Activated naive CD4-positive, alpha-beta T cell treated with anti-CD3 and anti-CD28 coated beads for 36 hours (primary cell): ENCODE results near the gene SLIT1. TPM values are rescaled to one million over a fixed set of nuclear protein-coding genes. Genes with fewer than 3 reads are reported as not detected.

ENCODE experiments used
- CTCF ChIA-PET: fragments of 350-600 bp; sonication (Branson Sonifier 250); formaldehyde crosslinking; loops from one replicate; lab custom pipeline; 2021; ENCODE audit warnings: antibody characterized with exemption; lab: Charles Lee
- DNase-seq: peaks from one replicate; pipeline ENCODE4 v3.0.0-alpha.2; 2020
- H3K27ac Mint-ChIP-seq: one replicate; pipeline ENCODE4 v1.8.0; 2021; ENCODE audit warnings: mild to moderate bottlenecking, mixed read lengths
- H3K27me3 Mint-ChIP-seq: one replicate; pipeline ENCODE4 v1.8.0; 2021; ENCODE audit warnings: low read depth, mixed read lengths
- H3K36me3 Mint-ChIP-seq: one replicate; pipeline ENCODE4 v1.8.0; 2021; ENCODE audit warnings: low read depth, mixed read lengths
- H3K4me1 Mint-ChIP-seq: one replicate; pipeline ENCODE4 v1.8.0; 2021; ENCODE audit warnings: low read depth, mixed read lengths
- H3K4me3 Mint-ChIP-seq: one replicate; pipeline ENCODE4 v1.8.0; 2021; ENCODE audit warnings: mild to moderate bottlenecking, moderate library complexity, mixed read lengths
- H3K9me3 Mint-ChIP-seq: one replicate; pipeline ENCODE4 v1.8.0; 2021; ENCODE audit warnings: mixed read lengths
- intact Hi-C: fragments of 100-400 bp; cut with micrococcal nuclease; formaldehyde crosslinking; loops from one replicate; pipeline ENCODE4 v1.15.1; 2023
- total RNA-seq, 2 experiments: library from RNA; stranded (reverse); gene quantifications; one replicate each; pipeline ENCODE4 v1.2.3, GENCODE V29; 2021

Gene SLIT1
- under 1 TPM; 0.44 to 0.60 TPM for total RNA-seq

DNA sequence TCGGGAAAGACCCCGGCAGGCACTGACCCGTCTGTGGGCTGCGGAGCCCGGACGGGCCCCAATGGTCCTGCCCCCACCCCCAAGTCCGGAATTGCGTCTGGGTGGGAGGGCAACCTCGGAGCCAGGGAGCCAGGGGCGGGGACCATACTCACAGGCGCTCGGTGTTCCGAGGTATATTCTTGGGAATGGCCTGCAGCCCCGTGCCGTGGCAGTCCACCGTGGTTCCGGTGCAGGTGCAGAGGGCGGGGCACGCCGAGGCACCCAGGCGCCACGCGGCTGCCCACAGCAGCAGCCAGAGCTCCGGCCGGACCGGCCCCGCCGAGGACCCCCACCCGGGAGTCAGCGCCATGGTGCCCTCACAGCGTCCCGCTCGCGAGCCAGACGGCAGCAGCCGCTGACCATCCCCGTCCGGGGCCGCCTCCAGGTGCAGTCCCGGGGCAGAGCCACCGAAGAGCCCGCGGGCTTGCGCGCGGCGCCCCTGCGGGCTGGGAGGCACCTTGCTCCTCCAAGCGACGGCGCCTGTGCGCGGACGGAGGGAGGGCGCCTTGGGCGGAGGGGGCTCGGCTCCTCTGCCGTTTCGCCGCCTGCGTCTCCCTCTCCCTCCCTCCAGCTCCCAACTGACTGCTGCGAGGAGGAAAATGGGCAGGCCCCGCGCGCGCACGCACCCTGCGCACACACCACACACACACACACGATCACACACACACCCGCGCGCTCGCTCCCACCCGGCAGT lies at the start of gene SLIT1:
TSS of gene SLIT1 (minus strand) at position 634 of the 733 bp plus-strand sequence. CDS start at position 349, 285 bp downstream.
- no peak for DNase-seq
- intact Hi-C loops: no loop called here
- CTCF ChIA-PET: no interaction called here

DNA sequence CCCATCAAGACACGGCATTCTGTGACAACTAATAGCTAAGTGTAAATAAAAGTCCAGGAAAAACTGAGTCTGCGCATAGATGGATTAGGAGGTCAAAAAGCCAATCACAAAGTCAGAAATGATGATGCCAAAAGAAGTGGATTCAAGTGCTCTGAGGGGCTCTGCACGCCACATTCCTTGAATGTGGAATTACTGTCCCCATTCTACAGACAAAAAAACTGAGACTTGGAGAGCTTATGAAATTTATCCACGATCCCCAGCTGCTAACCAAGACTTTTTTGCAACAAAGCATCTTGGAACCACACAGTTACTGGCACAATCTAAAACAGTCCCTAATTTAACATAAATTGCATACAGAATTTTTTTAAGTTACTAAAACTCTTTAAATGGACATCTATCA lies 49.6 kb upstream of the SLIT1 start:
- peaks cover 20% of the 10 kb centered on the region for H3K36me3 Mint-ChIP-seq
- H3K27me3 Mint-ChIP-seq: no peaks in the 10 kb centered on the region
- CTCF ChIA-PET: interaction anchor here (0.6 to 5.8 kb wide), 13 partner anchors 10 to 198 kb away, joined by 3 to 54 read pairs (median 6); no protein-coding TSS in a partner anchor
- no peaks in the 10 kb centered on the region for H3K9me3 Mint-ChIP-seq
- no peak overlapping the region for H3K4me3 Mint-ChIP-seq
- intact Hi-C loops: no loop called here
- H3K4me1 Mint-ChIP-seq: peaks cover 10% of the 10 kb centered on the region
- H3K27ac Mint-ChIP-seq: no peak overlapping the region
- DNase-seq: no peak

More for the DNA sequence above, at the start of gene SLIT1:
- no peaks in the 10 kb centered on the region for H3K36me3 Mint-ChIP-seq
- H3K4me1 Mint-ChIP-seq: peaks cover 7% of the 10 kb centered on the region
- H3K4me3 Mint-ChIP-seq: peak within 1 kb of the TSS; percentile 17
- peaks cover 58% of the 10 kb centered on the region for H3K27me3 Mint-ChIP-seq
- H3K9me3 Mint-ChIP-seq: no peaks in the 10 kb centered on the region
- no peak within 1 kb of the TSS for H3K27ac Mint-ChIP-seq

DNA sequence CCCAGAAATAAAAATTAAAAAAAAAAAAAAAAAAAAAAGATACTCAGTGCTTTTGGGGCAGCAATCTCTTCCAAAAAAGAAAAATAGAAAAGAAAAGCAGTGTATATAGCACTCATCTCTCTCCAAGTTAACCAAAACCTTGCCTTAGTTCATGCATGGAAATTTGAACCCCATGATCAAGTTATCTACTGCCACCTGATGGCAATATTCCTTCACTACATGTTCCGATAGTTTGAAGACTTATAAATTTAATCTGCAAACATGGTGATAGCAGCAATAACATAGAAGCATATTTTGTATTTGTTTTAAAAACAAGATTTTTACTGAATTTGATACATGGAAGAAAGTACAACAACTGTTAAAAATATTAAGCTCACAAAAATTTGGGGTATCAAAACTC lies 48.6 kb upstream of the SLIT1 start:
- DNase-seq: no peak
- CTCF ChIA-PET: interaction anchor here (0.7 to 5.8 kb wide), 17 partner anchors 11 to 287 kb away, joined by 3 to 54 read pairs (median 4); no protein-coding TSS in a partner anchor
- Mint-ChIP-seq H3K4me3 (no peak overlapping the region), H3K27me3 (no peaks in the 10 kb centered on the region), H3K4me1 (peaks cover 19% of the 10 kb centered on the region), H3K36me3 (peaks cover 28% of the 10 kb centered on the region), H3K27ac (no peak overlapping the region), H3K9me3 (no peaks in the 10 kb centered on the region)
- intact Hi-C loops: loop anchor here (1.0 to 5.0 kb wide), 3 partner anchors 24 to 647 kb away; partner anchors contain the start of gene TM9SF3

DNA sequence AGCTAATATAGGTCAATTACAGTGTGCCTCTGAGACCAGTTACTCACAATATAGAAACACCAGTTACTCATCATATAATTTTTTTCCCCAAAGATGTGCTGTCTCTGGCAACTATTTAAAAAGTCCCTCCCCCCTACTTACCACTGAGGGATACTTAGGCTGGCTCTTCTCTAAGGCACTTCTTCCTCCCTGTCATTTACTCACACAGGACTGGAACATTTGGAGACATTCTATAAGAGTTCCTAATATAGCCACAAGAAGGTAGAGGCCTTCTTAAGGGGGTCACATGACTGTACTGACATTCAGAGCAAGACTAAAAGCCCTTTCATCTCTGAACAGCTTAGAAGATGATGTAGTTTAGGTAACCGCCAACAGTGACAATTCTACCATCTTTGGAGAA lies 44.4 kb upstream of the SLIT1 start:
- H3K4me3 Mint-ChIP-seq: no peak overlapping the region
- no peaks in the 10 kb centered on the region for H3K27me3 Mint-ChIP-seq
- peak overlapping the region; percentile 82 for H3K27ac Mint-ChIP-seq
- intact Hi-C loops: loop anchor here (1.0 to 5.0 kb wide), 4 partner anchors 12 to 643 kb away; partner anchors contain the start of genes ARHGAP19 and TM9SF3
- H3K36me3 Mint-ChIP-seq: peaks cover 48% of the 10 kb centered on the region
- no peak for DNase-seq
- H3K4me1 Mint-ChIP-seq: peaks cover 25% of the 10 kb centered on the region
- H3K9me3 Mint-ChIP-seq: no peaks in the 10 kb centered on the region
- CTCF ChIA-PET: interaction anchor here (0.7 to 4.2 kb wide), 6 partner anchors 8 to 157 kb away, joined by 3 to 18 read pairs (median 3); no protein-coding TSS in a partner anchor

DNA sequence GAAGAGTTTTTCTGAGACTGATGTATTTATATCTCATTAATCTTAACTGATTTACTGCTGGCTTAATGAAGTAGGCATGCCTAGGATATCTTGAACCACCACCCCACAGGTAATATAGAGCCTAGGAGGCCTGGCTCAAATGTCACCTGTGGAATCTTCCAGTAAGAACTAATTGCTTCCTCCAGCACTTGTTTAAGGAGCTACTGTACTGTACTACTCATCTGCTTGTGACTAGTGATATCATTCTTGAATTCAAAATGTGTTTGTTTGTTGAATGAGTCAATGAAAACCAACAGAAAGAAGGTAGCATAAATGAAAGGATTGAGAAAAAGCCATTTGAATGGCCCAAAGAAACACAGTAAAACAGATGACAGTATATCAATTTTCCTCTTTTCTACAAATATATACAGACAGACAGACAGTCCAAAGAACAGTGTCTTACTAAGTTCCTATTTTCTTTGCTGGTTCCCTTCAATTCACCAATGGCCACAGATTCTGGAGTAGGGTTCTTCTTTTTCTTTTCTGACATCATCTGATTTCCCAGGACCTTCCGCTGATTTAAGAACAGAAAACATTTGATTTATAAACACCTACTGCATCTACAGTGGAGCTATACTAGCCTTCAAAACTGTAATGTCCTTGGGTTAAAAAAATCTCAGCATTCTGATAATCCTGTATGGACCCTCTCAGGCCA lies 43.7 kb upstream of the SLIT1 start:
- Mint-ChIP-seq H3K27me3 (no peaks in the 10 kb centered on the region), H3K4me1 (peaks cover 29% of the 10 kb centered on the region), H3K4me3 (peak overlapping the region; percentile 11), H3K9me3 (no peaks in the 10 kb centered on the region), H3K36me3 (peaks cover 45% of the 10 kb centered on the region), H3K27ac (peak overlapping the region; percentile 82)
- CTCF ChIA-PET: interaction anchor here (0.7 to 4.2 kb wide), 6 partner anchors 8 to 156 kb away, joined by 3 to 18 read pairs (median 3); no protein-coding TSS in a partner anchor
- DNase-seq: no peak
- intact Hi-C loops: loop anchor here (1.0 to 5.0 kb wide), 4 partner anchors 11 to 642 kb away; partner anchors contain the start of genes ARHGAP19 and TM9SF3

DNA sequence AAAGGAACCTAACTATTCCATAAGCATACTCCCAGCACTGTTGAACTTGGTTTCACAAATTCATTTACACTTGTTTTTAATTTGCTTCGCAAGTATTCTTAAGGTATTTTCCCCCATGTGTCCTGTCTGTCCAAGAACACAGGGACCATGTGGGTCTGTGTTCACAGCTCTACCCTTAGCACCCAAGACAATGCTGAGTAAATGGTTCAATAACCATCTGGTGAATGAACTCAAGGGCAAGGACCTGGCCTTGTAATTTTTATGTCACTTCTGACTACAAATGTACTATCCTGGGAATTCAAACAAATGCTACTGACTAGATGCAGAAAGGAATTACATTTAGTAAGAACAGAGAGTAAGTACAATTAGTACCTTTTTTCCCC lies 43.0 kb upstream of the SLIT1 start:
- peaks cover 29% of the 10 kb centered on the region for H3K4me1 Mint-ChIP-seq
- no peaks in the 10 kb centered on the region for H3K27me3 Mint-ChIP-seq
- DNase-seq: no peak
- no peaks in the 10 kb centered on the region for H3K9me3 Mint-ChIP-seq
- H3K4me3 Mint-ChIP-seq: no peak overlapping the region
- intact Hi-C loops: no loop called here
- H3K36me3 Mint-ChIP-seq: peaks cover 46% of the 10 kb centered on the region
- no peak overlapping the region for H3K27ac Mint-ChIP-seq
- CTCF ChIA-PET: interaction anchor here (1.4 to 4.2 kb wide), 2 partner anchors 18 to 156 kb away, joined by 4 to 18 read pairs; no protein-coding TSS in a partner anchor

DNA sequence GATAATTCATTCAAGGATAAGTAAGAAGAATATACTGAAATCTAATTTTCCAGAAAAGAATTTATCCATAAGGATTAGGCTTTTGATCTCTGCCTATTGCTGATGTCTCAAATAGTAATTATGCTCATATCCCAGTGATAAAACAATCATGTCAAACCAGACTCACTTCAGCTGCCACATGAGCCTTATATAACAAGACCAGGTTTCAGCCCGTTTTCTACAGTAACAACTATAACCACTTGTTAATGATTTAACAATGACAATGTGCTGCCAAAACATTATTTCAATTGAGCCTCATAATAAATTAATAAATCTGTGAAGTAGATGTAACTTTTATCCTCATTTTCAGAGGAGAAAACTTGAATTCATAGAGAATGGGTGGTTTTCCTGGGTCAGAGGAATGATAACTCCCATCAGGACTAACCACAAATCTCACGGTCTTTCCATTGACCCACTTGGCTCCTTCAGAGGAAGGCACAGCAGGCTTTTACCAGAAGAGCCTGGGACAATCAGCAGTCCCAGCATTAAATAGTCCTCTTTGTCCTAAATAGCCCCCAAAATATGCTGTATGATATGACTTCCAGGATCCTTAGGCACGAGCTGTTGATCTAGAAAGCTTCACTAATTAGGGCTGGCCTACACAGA lies 42.5 kb upstream of the SLIT1 start:
- H3K4me1 Mint-ChIP-seq: peaks cover 29% of the 10 kb centered on the region
- no peak for DNase-seq
- no peaks in the 10 kb centered on the region for H3K9me3 Mint-ChIP-seq
- peaks cover 41% of the 10 kb centered on the region for H3K36me3 Mint-ChIP-seq
- intact Hi-C loops: no loop called here
- H3K27me3 Mint-ChIP-seq: no peaks in the 10 kb centered on the region
- CTCF ChIA-PET: interaction anchor here (0.6 to 4.2 kb wide), 3 partner anchors 17 to 685 kb away, joined by 3 to 18 read pairs (median 7); no protein-coding TSS in a partner anchor
- H3K27ac Mint-ChIP-seq: no peak overlapping the region
- no peak overlapping the region for H3K4me3 Mint-ChIP-seq

DNA sequence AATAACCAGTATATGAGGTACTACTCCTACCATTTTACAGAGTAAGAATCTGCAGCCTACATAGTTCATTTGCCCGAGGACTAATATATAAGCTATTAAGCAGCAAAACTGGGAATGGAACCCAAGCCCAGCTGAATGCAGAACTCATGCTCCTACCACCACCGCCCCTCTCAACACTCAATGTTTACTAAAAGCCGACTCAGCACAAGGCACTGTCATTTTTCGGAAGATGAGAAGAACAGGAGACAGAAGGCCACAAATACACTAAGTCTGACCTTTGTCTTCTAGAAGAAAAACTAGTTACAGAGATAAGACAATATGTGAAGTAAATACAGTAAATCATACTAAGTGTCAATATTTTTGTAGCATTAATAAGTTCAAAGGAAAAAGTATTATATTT lies 40.6 kb upstream of the SLIT1 start:
- CTCF ChIA-PET: interaction anchor here (0.7 to 2.8 kb wide), 5 partner anchors 10 to 851 kb away, joined by 3 to 15 read pairs (median 5); no protein-coding TSS in a partner anchor
- Mint-ChIP-seq H3K4me1 (peaks cover 27% of the 10 kb centered on the region), H3K27me3 (no peaks in the 10 kb centered on the region), H3K4me3 (no peak overlapping the region), H3K9me3 (no peaks in the 10 kb centered on the region), H3K36me3 (peaks cover 35% of the 10 kb centered on the region), H3K27ac (no peak overlapping the region)
- no peak for DNase-seq
- intact Hi-C loops: no loop called here

DNA sequence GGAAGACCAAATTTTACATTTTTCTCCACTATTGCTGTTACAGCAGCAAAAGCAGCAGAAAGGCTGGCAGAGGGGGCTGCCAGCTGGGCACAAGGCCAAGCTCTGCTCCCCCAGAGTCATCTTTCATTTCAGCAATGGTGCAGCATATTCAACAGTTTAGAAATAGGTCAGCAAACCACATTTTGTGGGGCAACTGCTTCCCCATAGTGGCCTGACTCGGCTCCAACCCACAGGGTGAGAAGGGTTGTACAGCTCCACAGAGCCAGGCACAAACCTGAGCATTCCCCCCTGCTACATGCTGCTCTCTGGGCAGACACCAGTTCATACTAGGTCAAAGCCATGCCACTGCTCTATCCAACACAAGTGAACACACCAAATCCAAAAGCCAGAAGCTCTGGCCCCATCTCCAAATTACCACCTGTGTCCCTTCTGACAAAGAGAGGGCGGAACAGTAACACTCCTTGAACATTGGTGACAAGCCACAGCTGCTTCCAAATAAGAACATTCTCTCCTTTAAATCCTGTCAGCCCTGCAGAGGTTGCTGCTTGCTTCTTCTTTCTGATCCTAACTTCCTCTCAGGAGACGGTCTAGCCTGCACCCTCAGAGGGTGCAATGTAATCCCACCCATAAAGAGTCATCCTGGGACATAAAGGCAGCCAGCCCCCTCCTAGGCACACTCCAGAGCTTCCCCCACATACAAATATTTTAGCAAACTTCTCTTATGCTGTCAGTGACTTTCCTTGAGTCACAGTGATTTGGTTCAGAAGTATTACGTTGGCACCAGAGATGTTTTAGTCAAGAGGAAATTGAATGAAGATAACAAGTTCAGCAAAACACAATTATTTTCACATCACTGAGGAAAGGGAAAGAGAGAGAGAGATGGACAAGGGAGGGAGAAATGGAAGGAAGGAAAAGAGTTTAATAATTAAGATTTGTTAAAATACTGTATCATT lies 39.0 kb upstream of the SLIT1 start:
- Mint-ChIP-seq H3K36me3 (peaks cover 34% of the 10 kb centered on the region), H3K27me3 (no peaks in the 10 kb centered on the region), H3K4me3 (no peak overlapping the region), H3K9me3 (no peaks in the 10 kb centered on the region), H3K27ac (peak overlapping the region; percentile 42), H3K4me1 (peaks cover 16% of the 10 kb centered on the region)
- CTCF ChIA-PET: interaction anchor here (0.6 to 2.8 kb wide), 5 partner anchors 14 to 187 kb away, joined by 3 to 15 read pairs (median 5); no protein-coding TSS in a partner anchor
- no peak for DNase-seq
- intact Hi-C loops: no loop called here

DNA sequence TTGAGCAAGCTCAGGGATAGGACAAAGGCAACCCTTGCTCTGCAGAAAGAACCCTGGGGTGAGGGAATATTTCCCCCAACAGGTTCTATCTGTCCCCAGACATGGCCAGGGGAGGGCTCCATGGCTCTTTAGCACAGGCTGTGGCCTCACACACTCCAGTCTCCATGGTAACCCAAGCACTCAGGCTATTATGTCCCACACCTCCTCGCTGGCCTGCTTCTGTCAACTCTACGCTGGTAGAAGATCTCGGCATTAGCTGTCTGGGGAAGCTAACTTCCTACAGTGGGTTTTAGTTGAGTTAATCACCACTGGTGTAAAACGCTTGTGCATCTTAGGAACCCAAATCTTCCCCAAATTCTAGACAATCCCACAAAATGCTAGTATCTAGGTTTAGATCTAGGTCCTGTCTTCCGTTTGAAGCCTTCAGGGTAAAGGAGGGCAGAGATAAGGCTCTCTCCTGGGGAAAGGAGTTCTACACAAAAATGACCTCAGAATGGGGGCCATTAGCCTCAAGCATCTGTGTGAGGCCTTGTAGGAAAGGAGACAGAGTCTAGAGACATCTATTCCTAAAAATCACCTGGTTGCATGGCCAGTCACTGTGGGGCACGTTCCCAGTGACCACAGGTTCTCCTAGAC lies 36.7 kb upstream of the SLIT1 start:
- DNase-seq: no peak
- Mint-ChIP-seq H3K27me3 (no peaks in the 10 kb centered on the region), H3K4me3 (no peak overlapping the region), H3K9me3 (no peaks in the 10 kb centered on the region), H3K4me1 (peaks cover 24% of the 10 kb centered on the region), H3K36me3 (peaks cover 23% of the 10 kb centered on the region), H3K27ac (no peak overlapping the region)
- intact Hi-C loops: no loop called here
- CTCF ChIA-PET: interaction anchor here (1.2 to 6.5 kb wide), 4 partner anchors 8 to 26 kb away, joined by 3 to 50 read pairs (median 23); no protein-coding TSS in a partner anchor
